Peyer's patch (tissue), 4 donors: ENCODE results near the gene FAM199X.

Experiments used
- POLR2A ChIP-seq, 2 donors: fragments of 450-650 bp; IDR thresholded peaks; one replicate each; pipeline ENCODE4 v1.5.1; 2017; ENCODE audit warnings: antibody characterized with exemption in 2 of 2, mild to moderate bottlenecking in 2 of 2, moderate library complexity in 2 of 2
- TF ChIP-seq, protein P1 (sequence below), 6 experiments: fragments of 450-650 bp in 4 of 6; fragments of 200-600 bp in 2 of 6; sonication (generic) in 1 of 6; IDR thresholded peaks; one replicate each; pipeline ENCODE4 v1.5.1; 2017 to 2019; ENCODE audit warnings: antibody characterized with exemption in 6 of 6, mild to moderate bottlenecking in 3 of 6, moderate library complexity in 1 of 6

DNA sequence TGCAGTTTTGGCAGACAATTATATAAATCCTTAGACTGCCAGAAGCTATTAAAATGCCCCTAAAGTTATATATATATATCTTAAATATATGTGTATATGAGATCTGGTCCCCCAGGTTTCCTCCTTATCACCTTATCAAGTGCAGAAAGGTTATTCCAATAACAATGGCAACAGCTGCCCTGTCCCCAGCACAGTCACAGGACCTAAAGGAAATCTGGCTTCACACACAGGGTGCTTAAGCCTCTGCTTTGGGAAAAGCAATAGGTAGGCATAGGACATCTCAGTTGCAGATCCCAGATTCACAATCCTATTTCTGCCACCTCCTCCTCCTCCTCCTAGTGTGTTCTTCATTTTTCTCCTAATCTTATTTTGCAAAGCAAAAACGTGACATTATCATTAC lies 15.2 kb upstream of the FAM199X start:
- no peak for TF ChIP-seq POLR2A (IDR thresholded peaks at IDR 0.05)
- TF ChIP-seq, protein P1, sequence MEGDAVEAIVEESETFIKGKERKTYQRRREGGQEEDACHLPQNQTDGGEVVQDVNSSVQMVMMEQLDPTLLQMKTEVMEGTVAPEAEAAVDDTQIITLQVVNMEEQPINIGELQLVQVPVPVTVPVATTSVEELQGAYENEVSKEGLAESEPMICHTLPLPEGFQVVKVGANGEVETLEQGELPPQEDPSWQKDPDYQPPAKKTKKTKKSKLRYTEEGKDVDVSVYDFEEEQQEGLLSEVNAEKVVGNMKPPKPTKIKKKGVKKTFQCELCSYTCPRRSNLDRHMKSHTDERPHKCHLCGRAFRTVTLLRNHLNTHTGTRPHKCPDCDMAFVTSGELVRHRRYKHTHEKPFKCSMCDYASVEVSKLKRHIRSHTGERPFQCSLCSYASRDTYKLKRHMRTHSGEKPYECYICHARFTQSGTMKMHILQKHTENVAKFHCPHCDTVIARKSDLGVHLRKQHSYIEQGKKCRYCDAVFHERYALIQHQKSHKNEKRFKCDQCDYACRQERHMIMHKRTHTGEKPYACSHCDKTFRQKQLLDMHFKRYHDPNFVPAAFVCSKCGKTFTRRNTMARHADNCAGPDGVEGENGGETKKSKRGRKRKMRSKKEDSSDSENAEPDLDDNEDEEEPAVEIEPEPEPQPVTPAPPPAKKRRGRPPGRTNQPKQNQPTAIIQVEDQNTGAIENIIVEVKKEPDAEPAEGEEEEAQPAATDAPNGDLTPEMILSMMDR (IDR thresholded peaks at IDR 0.05) = no peak
